GM10266 (cell line): ENCODE results near the gene LRBA.

ENCODE experiments used
- DNase-seq: peaks from one replicate; pipeline ENCODE4 v3.0.0; 2012; ENCODE audit errors: extremely low spot score
- TF ChIP-seq, protein P1 (sequence below): IDR thresholded peaks from 2 replicates; pipeline ENCODE4 v1.5.1; 2012; ENCODE audit warnings: mild to moderate bottlenecking, low read depth; ENCODE audit not compliant: control insufficient read depth, insufficient read depth; ENCODE audit errors: missing control alignments

Gene LRBA

GRCh38 chr4:150236626-150237025 is 778.5 kb downstream of the LRBA start:
- no peak for DNase-seq
- TF ChIP-seq, protein P1, sequence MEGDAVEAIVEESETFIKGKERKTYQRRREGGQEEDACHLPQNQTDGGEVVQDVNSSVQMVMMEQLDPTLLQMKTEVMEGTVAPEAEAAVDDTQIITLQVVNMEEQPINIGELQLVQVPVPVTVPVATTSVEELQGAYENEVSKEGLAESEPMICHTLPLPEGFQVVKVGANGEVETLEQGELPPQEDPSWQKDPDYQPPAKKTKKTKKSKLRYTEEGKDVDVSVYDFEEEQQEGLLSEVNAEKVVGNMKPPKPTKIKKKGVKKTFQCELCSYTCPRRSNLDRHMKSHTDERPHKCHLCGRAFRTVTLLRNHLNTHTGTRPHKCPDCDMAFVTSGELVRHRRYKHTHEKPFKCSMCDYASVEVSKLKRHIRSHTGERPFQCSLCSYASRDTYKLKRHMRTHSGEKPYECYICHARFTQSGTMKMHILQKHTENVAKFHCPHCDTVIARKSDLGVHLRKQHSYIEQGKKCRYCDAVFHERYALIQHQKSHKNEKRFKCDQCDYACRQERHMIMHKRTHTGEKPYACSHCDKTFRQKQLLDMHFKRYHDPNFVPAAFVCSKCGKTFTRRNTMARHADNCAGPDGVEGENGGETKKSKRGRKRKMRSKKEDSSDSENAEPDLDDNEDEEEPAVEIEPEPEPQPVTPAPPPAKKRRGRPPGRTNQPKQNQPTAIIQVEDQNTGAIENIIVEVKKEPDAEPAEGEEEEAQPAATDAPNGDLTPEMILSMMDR = no peak

GRCh38 chr4:150235808-150236271 is 779.2 kb downstream of the LRBA start:
- no peak for DNase-seq
- TF ChIP-seq, protein P1 = no peak

- TF ChIP-seq, protein P1 = no peak
- no peak for DNase-seq
Measured at GRCh38 chr4:150235317-150235716, 779.8 kb downstream of the LRBA start.

GRCh38 chr4:150234246-150234645 is 780.8 kb downstream of the LRBA start:
- no peak for DNase-seq
- TF ChIP-seq, protein P1 = no peak

- DNase-seq = no peak
Measured at GRCh38 chr4:150232029-150232428, 783.1 kb downstream of the LRBA start.

DNA sequence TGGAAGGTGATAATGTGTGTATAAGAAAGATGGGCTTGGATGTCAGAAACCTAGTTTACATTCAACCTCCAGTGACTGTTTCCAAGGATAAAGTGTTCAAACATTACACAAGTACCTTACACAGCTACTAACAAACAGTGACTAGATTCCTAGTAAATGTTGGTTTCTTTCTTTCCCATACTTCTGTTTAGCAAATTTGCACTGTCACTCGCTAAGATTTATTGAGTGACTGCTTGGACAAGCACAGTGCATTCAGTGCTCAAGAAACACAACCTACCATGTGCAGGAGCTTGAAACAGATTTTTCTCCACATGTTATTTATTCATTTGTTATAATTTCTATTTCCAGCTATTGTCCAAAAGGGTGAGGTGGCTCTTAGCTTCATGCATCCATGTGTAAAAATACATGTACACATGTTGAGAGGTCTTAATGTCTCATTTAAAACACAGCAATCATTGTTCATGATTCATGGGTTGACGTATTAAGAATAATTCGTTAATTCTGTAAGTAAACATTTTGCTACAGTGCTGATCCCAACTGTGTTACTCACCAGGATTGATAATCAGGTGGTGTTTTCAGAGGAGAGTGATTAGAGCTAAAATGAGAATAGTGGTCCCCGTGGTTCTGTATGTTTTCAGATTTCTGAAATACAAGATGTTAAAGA is 783.8 kb downstream of the LRBA start:
- TF ChIP-seq, protein P1 = no peak
- no peak for DNase-seq

More at GRCh38 chr4:150232029-150232428, 783.1 kb downstream of the LRBA start:
- TF ChIP-seq, protein P1 = no peak

DNA sequence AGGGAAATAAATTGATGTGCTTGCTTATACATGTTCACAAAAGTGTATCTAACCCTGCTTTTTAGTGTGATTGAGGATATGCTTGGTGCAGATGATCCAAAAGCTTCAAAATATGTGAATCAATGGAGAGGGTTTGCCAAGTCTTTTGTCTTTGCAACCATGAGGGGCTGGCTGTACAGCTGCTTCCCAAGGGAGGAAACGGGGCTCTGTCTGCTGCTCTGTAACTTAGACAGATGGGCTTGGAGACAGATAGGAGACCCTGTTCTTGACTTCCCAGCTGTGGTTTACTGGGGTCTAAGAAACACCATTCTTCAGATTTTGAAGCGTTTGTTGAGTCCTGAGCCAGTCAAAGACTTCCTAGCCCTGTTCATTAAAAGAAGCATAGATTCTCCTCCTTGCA is 784.5 kb downstream of the LRBA start:
- TF ChIP-seq, protein P1 = no peak
- DNase-seq = no peak
